ENCODE data around the gene SPATS1.

- TF ChIP-seq, protein P1, sequence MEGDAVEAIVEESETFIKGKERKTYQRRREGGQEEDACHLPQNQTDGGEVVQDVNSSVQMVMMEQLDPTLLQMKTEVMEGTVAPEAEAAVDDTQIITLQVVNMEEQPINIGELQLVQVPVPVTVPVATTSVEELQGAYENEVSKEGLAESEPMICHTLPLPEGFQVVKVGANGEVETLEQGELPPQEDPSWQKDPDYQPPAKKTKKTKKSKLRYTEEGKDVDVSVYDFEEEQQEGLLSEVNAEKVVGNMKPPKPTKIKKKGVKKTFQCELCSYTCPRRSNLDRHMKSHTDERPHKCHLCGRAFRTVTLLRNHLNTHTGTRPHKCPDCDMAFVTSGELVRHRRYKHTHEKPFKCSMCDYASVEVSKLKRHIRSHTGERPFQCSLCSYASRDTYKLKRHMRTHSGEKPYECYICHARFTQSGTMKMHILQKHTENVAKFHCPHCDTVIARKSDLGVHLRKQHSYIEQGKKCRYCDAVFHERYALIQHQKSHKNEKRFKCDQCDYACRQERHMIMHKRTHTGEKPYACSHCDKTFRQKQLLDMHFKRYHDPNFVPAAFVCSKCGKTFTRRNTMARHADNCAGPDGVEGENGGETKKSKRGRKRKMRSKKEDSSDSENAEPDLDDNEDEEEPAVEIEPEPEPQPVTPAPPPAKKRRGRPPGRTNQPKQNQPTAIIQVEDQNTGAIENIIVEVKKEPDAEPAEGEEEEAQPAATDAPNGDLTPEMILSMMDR (IDR thresholded peaks at IDR 0.05; ENCODE audit: insufficient read depth, low read depth, low read length), result no peak
- TF ChIP-seq EZH2 (IDR thresholded peaks at IDR 0.05; ENCODE audit: insufficient read depth, low read length), result no peak
Observed at GRCh38 chr6:44355640-44356039, 13.2 kb downstream of the SPATS1 start.

Measured in astrocyte (in vitro differentiated cells and primary cell).